ENCODE measurements around the gene IFT74. TPM values are rescaled to one million over a fixed set of nuclear protein-coding genes. Genes with fewer than 3 reads are reported as not detected.

IFT74 gene
- total and polyA plus RNA-seq, 2 experiments from 2014 or later, result 12.6 to 15.3 TPM

- Histone ChIP-seq H3K36me3 (replicated peaks; ENCODE audit: insufficient read depth, low read depth) (no peaks in the 10 kb centered on the region), H3K9me3 (ENCODE audit: low read depth) (no peaks in the 10 kb centered on the region), H3K27me3 (no peaks in the 10 kb centered on the region), H2AFZ (no peak overlapping the region), H3K4me2 (no peak overlapping the region), H3K4me1 (ENCODE audit: insufficient read depth) (peaks cover 9% of the 10 kb centered on the region), H3K9me2 (replicated peaks; ENCODE audit: insufficient read depth) (no peaks in the 10 kb centered on the region), H3K79me2 (peaks cover 12% of the 10 kb centered on the region), H3K4me3 (no peak overlapping the region), H3K27ac (no peak overlapping the region), H4K20me1 (ENCODE audit: insufficient read depth, poor library complexity, severe bottlenecking) (peaks cover under 1% of the 10 kb centered on the region)
- WGBS (ENCODE audit: low lambda C conversion rate, missing lambda C conversion rate), result 87% methylated on average over 1 of the region's 1 CpG
- DNase-seq (ENCODE audit: low spot score), result no peak
- TF ChIP-seq EZH2phosphoT487 (IDR thresholded peaks at IDR 0.05; ENCODE audit: low read depth, severe bottlenecking, unreplicated experiment) (no peak), CTCF (IDR thresholded peaks at IDR 0.05; ENCODE audit: poor library complexity) (no peak)
Observed at GRCh38 chr9:26950521-26950920, 5.7 kb upstream of the IFT74 start.

GRCh38 chr9:26951794-26952193 lies 4.4 kb upstream of the IFT74 start:
- TF ChIP-seq EZH2phosphoT487 (IDR thresholded peaks at IDR 0.05; ENCODE audit: low read depth, severe bottlenecking, unreplicated experiment) (no peak), CTCF (IDR thresholded peaks at IDR 0.05; ENCODE audit: poor library complexity) (no peak), EZH2 (IDR thresholded peaks at IDR 0.05; ENCODE audit: borderline replicate concordance) (no peak)
- peaks cover 1% of the 10 kb centered on the region for H3K79me2 ChIP-seq
- H2AFZ ChIP-seq, result no peak overlapping the region
- no peak overlapping the region for H3K27ac ChIP-seq
- 86% methylated on average over 3 of the region's 3 CpGs for WGBS (ENCODE audit: low lambda C conversion rate, missing lambda C conversion rate)
- no peak overlapping the region for H3K4me3 ChIP-seq
- no peaks in the 10 kb centered on the region for H3K9me2 ChIP-seq (replicated peaks; ENCODE audit: insufficient read depth)
- H3K4me2 ChIP-seq, result no peak overlapping the region
- H3K4me1 ChIP-seq (ENCODE audit: insufficient read depth), result peaks cover 5% of the 10 kb centered on the region
- DNase-seq (ENCODE audit: low spot score), result no peak
- H4K20me1 ChIP-seq (ENCODE audit: insufficient read depth, poor library complexity, severe bottlenecking), result no peaks in the 10 kb centered on the region
- H3K36me3 ChIP-seq (replicated peaks; ENCODE audit: insufficient read depth, low read depth), result no peaks in the 10 kb centered on the region
- H3K27me3 ChIP-seq, result no peaks in the 10 kb centered on the region
- H3K9me3 ChIP-seq (ENCODE audit: low read depth), result no peaks in the 10 kb centered on the region

GRCh38 chr9:26954050-26954508 lies 2.1 kb upstream of the IFT74 start:
- H3K27me3 ChIP-seq, result no peaks in the 10 kb centered on the region
- no peak overlapping the region for H3K27ac ChIP-seq
- DNase-seq (ENCODE audit: low spot score), result no peak
- no peaks in the 10 kb centered on the region for H3K9me3 ChIP-seq (ENCODE audit: low read depth)
- no peak overlapping the region for H3K4me3 ChIP-seq
- no peaks in the 10 kb centered on the region for H3K9me2 ChIP-seq (replicated peaks; ENCODE audit: insufficient read depth)
- no peaks in the 10 kb centered on the region for H4K20me1 ChIP-seq (ENCODE audit: insufficient read depth, poor library complexity, severe bottlenecking)
- H3K4me2 ChIP-seq, result no peak overlapping the region
- H3K79me2 ChIP-seq, result peaks cover 22% of the 10 kb centered on the region
- no peak overlapping the region for H2AFZ ChIP-seq
- H3K4me1 ChIP-seq (ENCODE audit: insufficient read depth), result peaks cover 11% of the 10 kb centered on the region
- no peaks in the 10 kb centered on the region for H3K36me3 ChIP-seq (replicated peaks; ENCODE audit: insufficient read depth, low read depth)
- 89% methylated on average over 3 of the region's 3 CpGs for WGBS (ENCODE audit: low lambda C conversion rate, missing lambda C conversion rate)
- TF ChIP-seq CTCF (IDR thresholded peaks at IDR 0.05; ENCODE audit: poor library complexity) (no peak), EZH2 (IDR thresholded peaks at IDR 0.05; ENCODE audit: borderline replicate concordance) (no peak), EZH2phosphoT487 (IDR thresholded peaks at IDR 0.05; ENCODE audit: low read depth, severe bottlenecking, unreplicated experiment) (no peak)
